Measurements from ENCODE around the gene GLIS1.

DNA sequence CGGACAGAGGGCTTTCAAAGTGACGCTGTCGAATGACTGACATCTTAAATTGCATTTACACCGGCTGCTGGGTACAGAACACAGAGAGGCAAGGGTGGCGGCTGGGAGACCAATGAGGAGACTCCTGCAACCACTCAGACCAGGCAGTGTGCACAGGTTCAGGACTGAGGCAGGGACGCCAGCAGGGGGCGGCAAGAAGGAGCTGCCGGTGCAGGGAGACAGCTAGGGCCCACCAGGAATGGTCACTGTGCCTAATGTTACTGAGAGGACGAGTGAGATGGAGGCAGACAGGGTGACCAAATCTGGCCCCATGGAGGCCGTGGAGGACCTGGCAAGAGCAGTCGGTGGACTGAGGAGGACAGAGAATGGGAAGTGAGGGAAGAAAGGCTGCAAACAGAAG, 23.5 kb downstream of the GLIS1 start:
- TF ChIP-seq, protein P1, sequence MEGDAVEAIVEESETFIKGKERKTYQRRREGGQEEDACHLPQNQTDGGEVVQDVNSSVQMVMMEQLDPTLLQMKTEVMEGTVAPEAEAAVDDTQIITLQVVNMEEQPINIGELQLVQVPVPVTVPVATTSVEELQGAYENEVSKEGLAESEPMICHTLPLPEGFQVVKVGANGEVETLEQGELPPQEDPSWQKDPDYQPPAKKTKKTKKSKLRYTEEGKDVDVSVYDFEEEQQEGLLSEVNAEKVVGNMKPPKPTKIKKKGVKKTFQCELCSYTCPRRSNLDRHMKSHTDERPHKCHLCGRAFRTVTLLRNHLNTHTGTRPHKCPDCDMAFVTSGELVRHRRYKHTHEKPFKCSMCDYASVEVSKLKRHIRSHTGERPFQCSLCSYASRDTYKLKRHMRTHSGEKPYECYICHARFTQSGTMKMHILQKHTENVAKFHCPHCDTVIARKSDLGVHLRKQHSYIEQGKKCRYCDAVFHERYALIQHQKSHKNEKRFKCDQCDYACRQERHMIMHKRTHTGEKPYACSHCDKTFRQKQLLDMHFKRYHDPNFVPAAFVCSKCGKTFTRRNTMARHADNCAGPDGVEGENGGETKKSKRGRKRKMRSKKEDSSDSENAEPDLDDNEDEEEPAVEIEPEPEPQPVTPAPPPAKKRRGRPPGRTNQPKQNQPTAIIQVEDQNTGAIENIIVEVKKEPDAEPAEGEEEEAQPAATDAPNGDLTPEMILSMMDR (IDR thresholded peaks at IDR 0.05; ENCODE audit: poor library complexity): peak; percentile 20
- TF ChIP-seq EZH2 (IDR thresholded peaks at IDR 0.05; ENCODE audit: borderline replicate concordance): no peak
